ENCODE results near the gene INPP4B. TPM values are rescaled to one million over a fixed set of nuclear protein-coding genes. Genes with fewer than 3 reads are reported as not detected.

INPP4B gene
- polyA plus RNA-seq, 1 of the 3 experiments (the other 2 are of a cell fraction), result 0.08 TPM

DNA sequence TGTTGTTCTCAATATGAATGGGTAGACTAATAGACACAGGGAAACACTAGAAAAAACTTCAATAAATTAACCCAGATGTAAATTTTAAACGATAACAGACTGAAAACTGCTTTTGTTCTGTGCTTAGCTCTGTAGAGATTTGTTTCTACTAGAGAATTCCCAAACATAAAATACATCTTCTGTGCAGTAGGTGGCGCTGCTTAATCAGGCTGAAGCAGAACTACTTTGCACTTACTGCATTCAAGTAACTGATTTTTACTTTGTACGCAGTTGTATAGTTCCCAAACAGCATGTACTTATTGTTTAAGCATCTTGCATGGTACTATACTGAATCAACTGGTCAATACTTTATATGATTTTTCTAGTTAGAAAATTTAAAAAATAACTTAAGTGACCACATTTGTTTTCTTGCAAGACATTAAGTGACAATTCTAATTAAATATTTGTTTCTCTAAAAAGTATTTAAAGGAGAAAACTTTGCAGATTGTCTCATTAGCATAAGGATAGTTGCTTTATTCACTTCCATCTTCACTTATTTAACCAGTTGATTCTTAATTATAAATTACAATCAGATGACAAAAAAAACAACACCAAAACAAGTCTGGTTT lies 719.1 kb downstream of the INPP4B start:
- H3K4me2 ChIP-seq, result no peak overlapping the region
- ChIA-PET CTCF (interaction anchor here (0.6 to 1.4 kb wide), 18 partner anchors 13 to 824 kb away, joined by 3 to 6 read pairs (median 4); partner anchors contain the start of gene INPP4B), POLR2A (no interaction called here)
- H4K20me1 ChIP-seq (ENCODE audit: insufficient read depth), result no peaks in the 10 kb centered on the region
- H3K79me2 ChIP-seq (ENCODE audit: insufficient read depth), result no peaks in the 10 kb centered on the region
- no peaks in the 10 kb centered on the region for H3K9me2 ChIP-seq
- H3F3A ChIP-seq (replicated peaks; ENCODE audit: insufficient read depth), result no peaks in the 10 kb centered on the region
- H3K27me3 ChIP-seq (ENCODE audit: insufficient read depth), result no peaks in the 10 kb centered on the region
- no peaks in the 10 kb centered on the region for H3K36me3 ChIP-seq (replicated peaks in 1 of 2; ENCODE audit: control insufficient read depth in 1 of 2, insufficient read depth in 2 of 2, low read length in 1 of 2)
- H3K9me3 ChIP-seq, result no peaks in the 10 kb centered on the region
- no peak overlapping the region for H3K4me3 ChIP-seq (ENCODE audit: low read depth in 2 of 2, low read length in 1 of 2)
- H3K9ac ChIP-seq, result no peak overlapping the region
- peaks cover 5 to 12% of the 10 kb centered on the region in 2 experiments; a peak in 3 of 4 replicates for H3K4me1 ChIP-seq (ENCODE audit: control insufficient read depth in 1 of 2, insufficient read depth in 2 of 2, low read depth in 1 of 2, low read length in 1 of 2)
- 18% methylated on average over 3 of the region's 3 CpGs for WGBS (ENCODE audit: low lambda C conversion rate)
- no peak overlapping the region for H3K27ac ChIP-seq (ENCODE audit: low read depth in 2 of 2, low read length in 1 of 2)
- DNase-seq, result peak; percentile 15
- TF ChIP-seq MAX (IDR thresholded peaks at IDR 0.05; ENCODE audit: low read depth), result no peak
- TF ChIP-seq RAD21 (IDR thresholded peaks at IDR 0.05; ENCODE audit: low read length), result peak; percentile 95
- peak; percentile 89 for TF ChIP-seq CTCF (IDR thresholded peaks at IDR 0.05)
- TF ChIP-seq SMC3 (IDR thresholded peaks at IDR 0.05; ENCODE audit: low read depth, low read length), result peak; percentile 85
- TF ChIP-seq, protein P1, sequence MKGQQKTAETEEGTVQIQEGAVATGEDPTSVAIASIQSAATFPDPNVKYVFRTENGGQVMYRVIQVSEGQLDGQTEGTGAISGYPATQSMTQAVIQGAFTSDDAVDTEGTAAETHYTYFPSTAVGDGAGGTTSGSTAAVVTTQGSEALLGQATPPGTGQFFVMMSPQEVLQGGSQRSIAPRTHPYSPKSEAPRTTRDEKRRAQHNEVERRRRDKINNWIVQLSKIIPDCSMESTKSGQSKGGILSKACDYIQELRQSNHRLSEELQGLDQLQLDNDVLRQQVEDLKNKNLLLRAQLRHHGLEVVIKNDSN (IDR thresholded peaks at IDR 0.05; ENCODE audit: borderline replicate concordance, low read depth), result no peak
- H2AFZ ChIP-seq (ENCODE audit: low read depth), result no peak overlapping the region

- H3K9me2 ChIP-seq, result no peaks in the 10 kb centered on the region
These were observed 721.2 kb downstream of the INPP4B start for GRCh38 chr4:142124874-142125273.

More at GRCh38 chr4:142124874-142125273, 721.2 kb downstream of the INPP4B start:
- no peaks in the 10 kb centered on the region for H3K27me3 ChIP-seq (ENCODE audit: insufficient read depth)
- no peaks in the 10 kb centered on the region for H3K79me2 ChIP-seq (ENCODE audit: insufficient read depth)
- POLR2A ChIA-PET, result no interaction called here
- CTCF ChIA-PET, result interaction anchor here (1.0 to 2.3 kb wide), 4 partner anchors 16 to 818 kb away, joined by 4 to 8 read pairs (median 4); no protein-coding TSS in a partner anchor
- no peaks in the 10 kb centered on the region for H3K9me3 ChIP-seq
- peaks cover 11 to 21% of the 10 kb centered on the region in 2 experiments; a peak in 3 of 4 replicates for H3K4me1 ChIP-seq (ENCODE audit: control insufficient read depth in 1 of 2, insufficient read depth in 2 of 2, low read depth in 1 of 2, low read length in 1 of 2)
- DNase-seq, result no peak
- no peaks in the 10 kb centered on the region for H4K20me1 ChIP-seq (ENCODE audit: insufficient read depth)
- no peak overlapping the region for H3K27ac ChIP-seq (ENCODE audit: low read depth in 2 of 2, low read length in 1 of 2)
- no peak overlapping the region for H3K4me2 ChIP-seq
- no peak overlapping the region for H2AFZ ChIP-seq (ENCODE audit: low read depth)
- H3K36me3 ChIP-seq (replicated peaks in 1 of 2; ENCODE audit: control insufficient read depth in 1 of 2, insufficient read depth in 2 of 2, low read length in 1 of 2), result no peaks in the 10 kb centered on the region
- WGBS (ENCODE audit: low lambda C conversion rate), result 69% methylated on average over 2 of the region's 2 CpGs
- no peaks in the 10 kb centered on the region for H3F3A ChIP-seq (replicated peaks; ENCODE audit: insufficient read depth)
- H3K9ac ChIP-seq, result no peak overlapping the region
- H3K4me3 ChIP-seq (ENCODE audit: low read depth in 2 of 2, low read length in 1 of 2), result no peak overlapping the region
- no peak for TF ChIP-seq TEAD4 (IDR thresholded peaks at IDR 0.05; ENCODE audit: borderline replicate concordance, insufficient read depth)
- no peak for TF ChIP-seq CHD2 (IDR thresholded peaks at IDR 0.05; ENCODE audit: low read length, partially characterized antibody)
- TF ChIP-seq GATA2 (CRISPR knock-in tag; IDR thresholded peaks at IDR 0.05), result no peak
- no peak for TF ChIP-seq JUND (IDR thresholded peaks at IDR 0.05)
- no peak for TF ChIP-seq SIN3A (IDR thresholded peaks at IDR 0.05; ENCODE audit: borderline replicate concordance, low read depth, low read length)
- no peak for TF ChIP-seq FOSL2 (IDR thresholded peaks at IDR 0.05; ENCODE audit: borderline replicate concordance, low read depth)
- TF ChIP-seq ZBTB33 (IDR thresholded peaks at IDR 0.05; ENCODE audit: borderline replicate concordance, low read depth), result no peak
- TF ChIP-seq RAD21 (IDR thresholded peaks at IDR 0.05; ENCODE audit: low read length), result no peak
